Bronchial epithelial cell (primary cell): ENCODE measurements around the gene PPP2R2C. TPM values are rescaled to one million over a fixed set of nuclear protein-coding genes. Genes with fewer than 3 reads are reported as not detected.
A peak's percentile ranks its signal among the peaks of the same experiment; 100 is the strongest.

Experiments
- DNase-seq: peaks from one replicate; pipeline ENCODE4 v3.0.0-alpha.2; 2010; ENCODE audit warnings: low read depth
- FAIRE-seq: peaks from 2 replicates; lab custom pipeline; 2011; peaks lifted over from hg19 to GRCh38; lab: Jason Lieb, UNC
- H3K27me3 ChIP-seq: 2 replicates; pipeline ENCODE4 v1.5.1; 2011; ENCODE audit warnings: low read length; ENCODE audit not compliant: control insufficient read depth, insufficient read depth
- H3K36me3 ChIP-seq: 2 replicates; pipeline ENCODE4 v1.5.1; 2011; ENCODE audit warnings: low read length; ENCODE audit not compliant: control insufficient read depth, insufficient read depth
- H3K4me3 ChIP-seq: 2 replicates; pipeline ENCODE4 v1.5.1; 2011; ENCODE audit warnings: mild to moderate bottlenecking, low read depth, low read length, control low read depth
- CTCF ChIP-seq: IDR thresholded peaks from 2 replicates; pipeline ENCODE4 v1.5.1; 2011; ENCODE audit warnings: mild to moderate bottlenecking, moderate library complexity, low read length, control low read depth, inconsistent platforms; ENCODE audit not compliant: insufficient read depth, severe bottlenecking
- total RNA-seq: library from RNA; depleted of rRNA; stranded (reverse); fragments of >200 nt; gene quantifications from 2 replicates; pipeline ENCODE4 v1.2.1, GENCODE V29; 2014

Gene PPP2R2C
- total RNA-seq, 1 donor from 2014 or later: 1.1 TPM

GRCh38 chr4:6294705-6295421, 177.6 kb downstream of the PPP2R2C start:
- FAIRE-seq (no peak), DNase-seq (no peak)
- H3K27me3 ChIP-seq: no peaks in the 10 kb centered on the region
- no peak overlapping the region for H3K4me3 ChIP-seq
- peaks cover 1% of the 10 kb centered on the region for H3K36me3 ChIP-seq
- TF ChIP-seq CTCF: no peak

- Histone ChIP-seq H3K36me3 (peaks cover 3% of the 10 kb centered on the region), H3K4me3 (no peak overlapping the region), H3K27me3 (no peaks in the 10 kb centered on the region)
- FAIRE-seq (no peak), DNase-seq (no peak)
- no peak for TF ChIP-seq CTCF
These were observed 178.8 kb downstream of the PPP2R2C start for GRCh38 chr4:6293661-6294060.

- H3K27me3 ChIP-seq: no peaks in the 10 kb centered on the region
- FAIRE-seq (no peak), DNase-seq (no peak)
- no peak for TF ChIP-seq CTCF
- peaks cover 3% of the 10 kb centered on the region for H3K36me3 ChIP-seq
- no peak overlapping the region for H3K4me3 ChIP-seq
These were observed 179.3 kb downstream of the PPP2R2C start for GRCh38 chr4:6293097-6293445.

- Histone ChIP-seq H3K27me3 (no peaks in the 10 kb centered on the region), H3K4me3 (no peak overlapping the region), H3K36me3 (peaks cover 4% of the 10 kb centered on the region)
- FAIRE-seq: peak; percentile 18
- DNase-seq: no peak
- TF ChIP-seq CTCF: no peak
These were observed 179.9 kb downstream of the PPP2R2C start for GRCh38 chr4:6292376-6293096.

GRCh38 chr4:6291784-6292297, 180.6 kb downstream of the PPP2R2C start:
- no peak for TF ChIP-seq CTCF
- Histone ChIP-seq H3K36me3 (peaks cover 6% of the 10 kb centered on the region), H3K27me3 (no peaks in the 10 kb centered on the region), H3K4me3 (no peak overlapping the region)
- FAIRE-seq (no peak), DNase-seq (no peak)
